Mucosa of rectum (tissue), 2 donors: ENCODE measurements around the gene CNOT6L.

Experiments used
- H3K27ac ChIP-seq, 2 donors: one replicate each; pipeline ENCODE4 v1.7.0; 2013; ENCODE audit warnings: inconsistent platforms in 2 of 2, low read depth in 2 of 2, low read length in 2 of 2
- H3K27me3 ChIP-seq, 2 donors: one replicate each; pipeline ENCODE4 v1.7.0; 2013; ENCODE audit warnings: low read length in 2 of 2; ENCODE audit not compliant: control insufficient read depth in 2 of 2, insufficient read depth in 2 of 2
- H3K36me3 ChIP-seq, 2 donors: one replicate each; pipeline ENCODE4 v1.7.0; 2013; ENCODE audit warnings: low read length in 2 of 2; ENCODE audit not compliant: control insufficient read depth in 2 of 2, insufficient read depth in 2 of 2
- H3K4me1 ChIP-seq, 2 donors: one replicate each; pipeline ENCODE4 v1.7.0; 2013; ENCODE audit warnings: low read length in 2 of 2, mild to moderate bottlenecking in 1 of 2; ENCODE audit not compliant: control insufficient read depth in 2 of 2, insufficient read depth in 2 of 2
- H3K4me3 ChIP-seq, 2 donors: one replicate each; pipeline ENCODE4 v1.7.0; 2013; ENCODE audit warnings: low read length in 2 of 2
- H3K9ac ChIP-seq, 2 donors: one replicate each; pipeline ENCODE4 v1.7.0; 2013; ENCODE audit warnings: low read length in 2 of 2, low read depth in 1 of 2, mild to moderate bottlenecking in 1 of 2
- H3K9me3 ChIP-seq, 2 donors: one replicate each; pipeline ENCODE4 v1.7.0; 2013; ENCODE audit warnings: low read length in 2 of 2; ENCODE audit not compliant: control insufficient read depth in 2 of 2
- donor health status: healthy.
- donor health status: Normal muscosa, but diverticular disease.

CNOT6L gene

GRCh38 chr4:77665381-77666069 is 153.6 kb downstream of the CNOT6L start:
- H3K4me1 ChIP-seq = peaks cover 0 to 7% of the 10 kb centered on the region in 2 donors
- H3K9me3 ChIP-seq = no peaks in the 10 kb centered on the region

More at GRCh38 chr4:77665381-77666069, 153.6 kb downstream of the CNOT6L start:
- Histone ChIP-seq H3K4me3 (no peak overlapping the region), H3K36me3 (no peaks in the 10 kb centered on the region), H3K9ac (no peak overlapping the region), H3K27me3 (no peaks in the 10 kb centered on the region), H3K27ac (no peak overlapping the region)
